Endothelial cell of umbilical vein (primary cell): ENCODE data around the gene NHS. TPM values are rescaled to one million over a fixed set of nuclear protein-coding genes. Genes with fewer than 3 reads are reported as not detected.

Experiments
- BruUV-seq: library from RNA; stranded (reverse); fragments of 400-500 nt; replicated peaks from 2 replicates; lab custom pipeline; 2021; lab: Mats Ljungman, UMichigan
- CTCF ChIA-PET: fragments of 300-600, 350-600 bp; sonication (Branson Sonifier 250); formaldehyde crosslinking; loops from one replicate; lab custom pipeline; 2021; ENCODE audit warnings: antibody characterized with exemption, inconsistent platforms; lab: Charles Lee
- POLR2A ChIA-PET: fragments of 300-600, 350-600 bp; sonication (Branson Sonifier 250); formaldehyde crosslinking; loops from one replicate; lab custom pipeline; 2021; ENCODE audit warnings: antibody characterized with exemption, inconsistent platforms; lab: Charles Lee
- DNase-seq: peaks from one replicate; pipeline ENCODE4 v3.0.0-alpha.2; 2011; ENCODE audit warnings: low read depth, low spot score
- FAIRE-seq: peaks from 2 replicates; lab custom pipeline; 2011; peaks lifted over from hg19 to GRCh38; lab: Jason Lieb, UNC
- H2AFZ ChIP-seq: 2 replicates; pipeline ENCODE4 v1.6.0; 2012; ENCODE audit warnings: low read depth, low read length, control low read depth, inconsistent platforms
- H3K27ac ChIP-seq: 2 replicates; pipeline ENCODE4 v1.5.1; 2011; ENCODE audit warnings: low read depth, mild to moderate bottlenecking, control low read depth, low read length, moderate library complexity; ENCODE audit not compliant: insufficient read depth
- H3K27me3 ChIP-seq, 2 experiments: 2 replicates each; pipeline versions ENCODE4 v1.6.0 to v1.6.1; 2011; ENCODE audit warnings: low read length in 2 of 2, mixed read lengths in 1 of 2; ENCODE audit not compliant: control insufficient read depth in 2 of 2, insufficient read depth in 2 of 2
- H3K36me3 ChIP-seq, 2 experiments: 2 replicates in 1 of 2; 3 replicates in 1 of 2; pipeline ENCODE4 v1.5.1; 2011; ENCODE audit warnings: low read length in 2 of 2, mild to moderate bottlenecking in 1 of 2, moderate library complexity in 1 of 2; ENCODE audit not compliant: control insufficient read depth in 2 of 2, insufficient read depth in 2 of 2; ENCODE audit errors: extremely low read depth in 1 of 2
- H3K4me1 ChIP-seq: 3 replicates; pipeline ENCODE4 v1.5.1; 2011; ENCODE audit warnings: mild to moderate bottlenecking, low read length; ENCODE audit not compliant: control insufficient read depth, insufficient read depth; ENCODE audit errors: extremely low read depth
- H3K4me2 ChIP-seq: 2 replicates; pipeline ENCODE4 v1.6.1; 2011; ENCODE audit warnings: low read length, control low read depth, mixed read lengths; ENCODE audit not compliant: insufficient read depth
- H3K4me3 ChIP-seq, 3 experiments: fragments of 200-600 bp in 1 of 3; sonication (generic), shearing (Covaris generic) in 1 of 3; replicated peaks in 1 of 3; 2 replicates each; pipeline ENCODE4 v1.5.1; 2011 to 2016; ENCODE audit warnings: control low read depth in 3 of 3, low read length in 3 of 3, mild to moderate bottlenecking in 2 of 3, inconsistent platforms in 1 of 3, low read depth in 1 of 3, moderate library complexity in 1 of 3; ENCODE audit not compliant: insufficient read depth in 1 of 3
- H3K79me2 ChIP-seq: 2 replicates; pipeline ENCODE4 v1.6.0; 2012; ENCODE audit warnings: low read length, inconsistent platforms; ENCODE audit not compliant: control insufficient read depth, insufficient read depth
- H3K9ac ChIP-seq: replicated peaks from 2 replicates; pipeline ENCODE3; 2011; ENCODE audit warnings: low read length, control low read depth; ENCODE audit not compliant: insufficient read depth; ENCODE audit errors: extremely low read depth
- H3K9me1 ChIP-seq: replicated peaks from 3 replicates; pipeline ENCODE4 v1.6.0; 2011; ENCODE audit warnings: mild to moderate bottlenecking, low read length; ENCODE audit not compliant: control insufficient read depth, insufficient read depth; ENCODE audit errors: extremely low read depth
- H3K9me3 ChIP-seq: replicated peaks from 2 replicates; pipeline ENCODE4 v1.5.1; 2012; ENCODE audit warnings: low read length, inconsistent platforms; ENCODE audit not compliant: control insufficient read depth, insufficient read depth
- H4K20me1 ChIP-seq: replicated peaks from 2 replicates; pipeline ENCODE3; 2011; ENCODE audit warnings: mild to moderate bottlenecking, low read length; ENCODE audit not compliant: control insufficient read depth, insufficient read depth; ENCODE audit errors: extremely low read depth
- CTCF ChIP-seq, 2 donors: IDR thresholded peaks; 1 replicate in 1 of 2; 2 replicates in 1 of 2; pipeline ENCODE4 v1.5.1; 2011; ENCODE audit warnings: low read length in 2 of 2, mild to moderate bottlenecking in 2 of 2, moderate library complexity in 2 of 2, control low read depth in 1 of 2, inconsistent platforms in 1 of 2, low read depth in 1 of 2; ENCODE audit not compliant: insufficient read depth in 1 of 2; ENCODE audit errors: extremely low read depth in 1 of 2
- EZH2 ChIP-seq: IDR thresholded peaks from 2 replicates; pipeline ENCODE4 v1.6.1; 2012; ENCODE audit warnings: borderline replicate concordance, low read depth, mild to moderate bottlenecking, moderate library complexity, low read length, inconsistent platforms; ENCODE audit not compliant: severe bottlenecking
- FOS ChIP-seq: IDR thresholded peaks from 2 replicates; pipeline ENCODE4 v1.6.1; 2011; ENCODE audit warnings: mild to moderate bottlenecking, low read length, moderate library complexity, borderline replicate concordance; ENCODE audit not compliant: insufficient read depth
- GATA2 ChIP-seq: IDR thresholded peaks from 2 replicates; pipeline ENCODE4 v1.7.0; 2011; ENCODE audit warnings: low read depth, mild to moderate bottlenecking, moderate library complexity, mixed read lengths, low read length; ENCODE audit not compliant: insufficient read length, insufficient read depth
- JUN ChIP-seq: IDR thresholded peaks from 2 replicates; pipeline ENCODE4 v1.6.1; 2011; ENCODE audit warnings: borderline replicate concordance, low read depth; ENCODE audit not compliant: insufficient read length, insufficient read depth
- MAX ChIP-seq: IDR thresholded peaks from 2 replicates; pipeline ENCODE4 v1.6.1; 2011; ENCODE audit not compliant: insufficient read depth, insufficient read length
- MYC ChIP-seq: IDR thresholded peaks from one replicate; pipeline ENCODE4 v1.6.1; 2011; ENCODE audit warnings: mild to moderate bottlenecking, low read depth, low read length
- POLR2A ChIP-seq: IDR thresholded peaks from 2 replicates; pipeline ENCODE4 v1.6.1; 2012; ENCODE audit warnings: low read depth, mild to moderate bottlenecking, control low read depth, low read length
- POLR2AphosphoS5 ChIP-seq: IDR thresholded peaks from 2 replicates; pipeline ENCODE4 v1.6.1; 2012; ENCODE audit warnings: low read depth, mild to moderate bottlenecking, control low read depth, low read length, moderate library complexity; ENCODE audit not compliant: insufficient read depth
- dilution Hi-C: fragments of 300-500 bp; cut with MboI; formaldehyde crosslinking; loops from one replicate; pipeline ENCODE4 v1.15.0; 2019; ENCODE audit warnings: low sequenced_read_pairs; ENCODE audit not compliant: extremely low pct_ligation_motif_present
- intact Hi-C: fragments of 100-400 bp; cut with micrococcal nuclease; formaldehyde crosslinking; loops from one replicate; pipeline ENCODE4 v1.10.0; 2022
- polyA plus RNA-seq, 4 experiments: library from polyadenylated mRNA; depleted of rRNA in 3 of 4; stranded (reverse) in 3 of 4; unstranded in 1 of 4; fragments of >200 nt; gene quantifications; 2 replicates each; pipeline versions ENCODE4 v1.2.1 to v1.2.3, GENCODE V29; 2011 to 2012; ENCODE audit warnings: missing spikeins in 1 of 4
- total RNA-seq: library from RNA; stranded (reverse); gene quantifications from 2 replicates; pipeline ENCODE4 v1.2.3, GENCODE V29; 2021

Gene NHS
- total and polyA plus RNA-seq, 2 donors (not counting 3 experiments of a cell fraction or from before 2014, with no cell fraction given): 0.07 to 0.46 TPM

GRCh38 chrX:17778997-17779396, 404.0 kb downstream of the NHS start:
- Histone ChIP-seq H3K9me1 (no peaks in the 10 kb centered on the region), H3K4me3 (no peak overlapping the region), H3K27me3 (no peaks in the 10 kb centered on the region), H3K4me1 (no peaks in the 10 kb centered on the region), H3K9me3 (no peaks in the 10 kb centered on the region), H3K27ac (no peak overlapping the region), H4K20me1 (no peaks in the 10 kb centered on the region), H3K79me2 (no peaks in the 10 kb centered on the region), H2AFZ (no peak overlapping the region), H3K4me2 (no peak overlapping the region), H3K9ac (no peak overlapping the region), H3K36me3 (no peaks in the 10 kb centered on the region)
- ChIA-PET CTCF (no interaction called here), POLR2A (no interaction called here)
- no TSS peak for BruUV-seq
- dilution Hi-C loops: no loop called here
- DNase-seq (no peak), FAIRE-seq (no peak)
- no peak for TF ChIP-seq FOS
- no peak for TF ChIP-seq MYC
- no peak for TF ChIP-seq MAX
- no peak for TF ChIP-seq GATA2
- TF ChIP-seq JUN: no peak
- TF ChIP-seq EZH2: no peak
- no peak for TF ChIP-seq POLR2AphosphoS5
- no peak for TF ChIP-seq CTCF (IDR thresholded peaks at IDR 0.05; ENCODE audit: extremely low read depth in 1 of 2, insufficient read depth in 1 of 2, low read depth in 1 of 2, low read length in 2 of 2)
- no peak for TF ChIP-seq POLR2A
- intact Hi-C loops: no loop called here
